Type B pancreatic cell (in vitro differentiated cells): Measurements from ENCODE around the gene DNM2. TPM values are rescaled to one million over a fixed set of nuclear protein-coding genes. Genes with fewer than 3 reads are reported as not detected.

Source experiments
- DNase-seq: peaks from one replicate; pipeline ENCODE4 v3.0.0; 2021; ENCODE audit warnings: mixed read lengths; ENCODE audit not compliant: unreplicated experiment; ENCODE audit errors: extremely low spot score
- H3K27ac Mint-ChIP-seq: 2 replicates; pipeline ENCODE4 v1.8.0; 2021; ENCODE audit warnings: mild to moderate bottlenecking, mixed read lengths
- H3K27me3 Mint-ChIP-seq: 2 replicates; pipeline ENCODE4 v1.8.0; 2021; ENCODE audit warnings: mixed read lengths
- H3K36me3 Mint-ChIP-seq: 2 replicates; pipeline ENCODE4 v1.8.0; 2021; ENCODE audit warnings: mixed read lengths
- H3K4me1 Mint-ChIP-seq: one replicate; pipeline ENCODE4 v1.8.0; 2021; ENCODE audit warnings: mixed read lengths; ENCODE audit not compliant: unreplicated experiment
- H3K4me3 Mint-ChIP-seq: 2 replicates; pipeline ENCODE4 v1.8.0; 2021; ENCODE audit warnings: mild to moderate bottlenecking, mixed read lengths
- H3K9me3 Mint-ChIP-seq: 2 replicates; pipeline ENCODE4 v1.8.0; 2021; ENCODE audit warnings: mixed read lengths
- total RNA-seq: library from RNA; stranded (reverse); gene quantifications from 2 replicates; pipeline ENCODE4 v1.2.1, GENCODE V29; 2021; ENCODE audit warnings: low replicate concordance
- TF ChIP-seq, protein P1 (sequence below): fragments of 200-600 bp; sonication (generic); conservative IDR thresholded peaks from 2 replicates; pipeline ENCODE4 v1.5.0; 2021; ENCODE audit warnings: antibody characterized with exemption, mild to moderate bottlenecking

Gene DNM2
- total RNA-seq, 1 donor from 2014 or later = 119 TPM

DNA sequence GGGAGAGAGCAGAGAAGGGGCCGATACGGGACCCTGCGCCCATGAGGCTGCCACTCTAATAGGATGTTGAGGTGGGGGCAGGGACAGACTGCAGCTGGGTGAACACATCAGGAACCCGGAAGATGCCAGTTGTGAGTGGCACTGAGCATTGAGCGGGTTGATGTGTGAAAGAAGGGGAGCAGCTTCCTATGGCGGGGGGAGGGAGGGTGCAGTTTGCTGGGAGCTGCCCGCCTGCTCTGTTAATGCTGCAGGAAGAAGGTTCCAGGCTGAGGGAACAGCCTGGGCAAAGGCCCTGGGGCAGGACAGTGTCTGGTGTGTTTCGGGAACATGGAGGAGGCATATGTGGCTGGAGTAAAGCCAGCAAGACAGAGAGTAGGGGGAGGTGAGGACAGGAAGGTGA, 29.8 kb downstream of the DNM2 start:
- DNase-seq = no peak
- Mint-ChIP-seq H3K4me1 (peaks cover 46% of the 10 kb centered on the region), H3K36me3 (no peaks in the 10 kb centered on the region), H3K4me3 (no peak overlapping the region), H3K27ac (peak overlapping the region; percentile 70), H3K9me3 (no peaks in the 10 kb centered on the region), H3K27me3 (no peaks in the 10 kb centered on the region)
- TF ChIP-seq, protein P1, sequence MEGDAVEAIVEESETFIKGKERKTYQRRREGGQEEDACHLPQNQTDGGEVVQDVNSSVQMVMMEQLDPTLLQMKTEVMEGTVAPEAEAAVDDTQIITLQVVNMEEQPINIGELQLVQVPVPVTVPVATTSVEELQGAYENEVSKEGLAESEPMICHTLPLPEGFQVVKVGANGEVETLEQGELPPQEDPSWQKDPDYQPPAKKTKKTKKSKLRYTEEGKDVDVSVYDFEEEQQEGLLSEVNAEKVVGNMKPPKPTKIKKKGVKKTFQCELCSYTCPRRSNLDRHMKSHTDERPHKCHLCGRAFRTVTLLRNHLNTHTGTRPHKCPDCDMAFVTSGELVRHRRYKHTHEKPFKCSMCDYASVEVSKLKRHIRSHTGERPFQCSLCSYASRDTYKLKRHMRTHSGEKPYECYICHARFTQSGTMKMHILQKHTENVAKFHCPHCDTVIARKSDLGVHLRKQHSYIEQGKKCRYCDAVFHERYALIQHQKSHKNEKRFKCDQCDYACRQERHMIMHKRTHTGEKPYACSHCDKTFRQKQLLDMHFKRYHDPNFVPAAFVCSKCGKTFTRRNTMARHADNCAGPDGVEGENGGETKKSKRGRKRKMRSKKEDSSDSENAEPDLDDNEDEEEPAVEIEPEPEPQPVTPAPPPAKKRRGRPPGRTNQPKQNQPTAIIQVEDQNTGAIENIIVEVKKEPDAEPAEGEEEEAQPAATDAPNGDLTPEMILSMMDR = no peak

DNA sequence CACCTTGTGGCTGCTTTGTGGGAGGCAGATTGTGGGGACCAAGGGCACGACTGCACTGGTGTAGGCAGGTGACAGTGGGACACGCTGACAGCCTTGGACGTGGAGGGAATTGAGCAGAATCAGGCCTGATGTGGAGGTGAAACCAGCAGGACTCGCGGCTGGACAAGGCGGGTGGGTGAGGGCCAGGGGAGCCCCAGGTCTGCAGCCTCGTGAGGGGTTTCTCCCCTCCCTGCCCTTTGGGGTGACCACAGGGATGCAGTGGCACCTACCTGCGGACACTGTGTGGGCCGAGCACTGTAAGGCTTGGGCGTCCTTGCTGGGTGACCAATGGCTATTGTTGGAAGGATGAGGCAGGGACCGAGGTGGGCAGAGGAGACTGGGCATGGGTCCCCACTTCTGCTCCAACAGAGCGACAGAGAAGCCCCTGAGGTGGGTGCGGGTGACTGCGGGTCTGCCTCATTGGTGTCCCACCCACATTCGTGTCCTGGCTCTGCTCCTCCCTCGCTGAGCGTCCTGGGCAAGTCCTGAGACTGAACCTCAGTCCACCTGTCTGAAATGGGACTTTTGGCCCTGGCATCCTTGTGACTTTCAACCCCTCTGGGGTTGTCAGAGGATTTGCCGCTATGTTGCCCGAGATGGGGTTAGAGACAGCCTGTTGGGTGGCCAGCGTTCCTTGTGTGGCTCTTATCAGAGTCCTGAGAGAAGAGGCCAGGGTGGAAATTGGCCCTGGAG, 30.5 kb downstream of the DNM2 start:
- TF ChIP-seq, protein P1 = no peak
- Mint-ChIP-seq H3K9me3 (no peaks in the 10 kb centered on the region), H3K27me3 (no peaks in the 10 kb centered on the region), H3K27ac (peak overlapping the region; percentile 70), H3K36me3 (no peaks in the 10 kb centered on the region), H3K4me3 (no peak overlapping the region), H3K4me1 (peaks cover 46% of the 10 kb centered on the region)
- no peak for DNase-seq

DNA sequence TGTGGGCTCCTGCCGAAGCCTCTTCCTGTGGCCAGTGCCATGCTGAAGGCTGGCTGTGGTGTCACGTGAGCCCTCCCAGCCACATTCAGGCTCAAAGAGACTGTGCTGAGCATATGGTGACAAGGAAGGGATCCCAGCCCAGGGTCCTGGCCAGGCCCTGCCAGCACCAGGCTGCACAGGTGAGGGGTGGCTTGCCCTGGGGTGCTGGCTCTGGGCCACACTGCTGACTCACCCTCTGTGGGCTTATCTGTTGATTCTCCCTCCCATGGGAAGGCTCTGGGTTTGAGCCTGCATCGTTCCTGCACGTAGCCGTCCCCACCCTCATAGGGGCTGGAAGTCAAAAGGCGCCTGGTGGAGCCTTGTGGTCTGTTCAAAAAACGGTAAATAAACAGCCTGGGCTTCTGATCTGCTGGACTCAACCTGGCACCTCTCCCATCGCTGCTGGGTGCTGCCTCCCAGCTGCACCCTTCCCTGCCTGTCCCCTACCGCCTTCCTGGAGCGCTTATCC, 31.1 kb downstream of the DNM2 start:
- no peak for DNase-seq
- no peaks in the 10 kb centered on the region for H3K9me3 Mint-ChIP-seq
- H3K4me1 Mint-ChIP-seq = peaks cover 44% of the 10 kb centered on the region
- no peak overlapping the region for H3K4me3 Mint-ChIP-seq
- TF ChIP-seq, protein P1 = no peak
- H3K36me3 Mint-ChIP-seq = no peaks in the 10 kb centered on the region
- no peaks in the 10 kb centered on the region for H3K27me3 Mint-ChIP-seq
- peak overlapping the region; percentile 76 for H3K27ac Mint-ChIP-seq

DNA sequence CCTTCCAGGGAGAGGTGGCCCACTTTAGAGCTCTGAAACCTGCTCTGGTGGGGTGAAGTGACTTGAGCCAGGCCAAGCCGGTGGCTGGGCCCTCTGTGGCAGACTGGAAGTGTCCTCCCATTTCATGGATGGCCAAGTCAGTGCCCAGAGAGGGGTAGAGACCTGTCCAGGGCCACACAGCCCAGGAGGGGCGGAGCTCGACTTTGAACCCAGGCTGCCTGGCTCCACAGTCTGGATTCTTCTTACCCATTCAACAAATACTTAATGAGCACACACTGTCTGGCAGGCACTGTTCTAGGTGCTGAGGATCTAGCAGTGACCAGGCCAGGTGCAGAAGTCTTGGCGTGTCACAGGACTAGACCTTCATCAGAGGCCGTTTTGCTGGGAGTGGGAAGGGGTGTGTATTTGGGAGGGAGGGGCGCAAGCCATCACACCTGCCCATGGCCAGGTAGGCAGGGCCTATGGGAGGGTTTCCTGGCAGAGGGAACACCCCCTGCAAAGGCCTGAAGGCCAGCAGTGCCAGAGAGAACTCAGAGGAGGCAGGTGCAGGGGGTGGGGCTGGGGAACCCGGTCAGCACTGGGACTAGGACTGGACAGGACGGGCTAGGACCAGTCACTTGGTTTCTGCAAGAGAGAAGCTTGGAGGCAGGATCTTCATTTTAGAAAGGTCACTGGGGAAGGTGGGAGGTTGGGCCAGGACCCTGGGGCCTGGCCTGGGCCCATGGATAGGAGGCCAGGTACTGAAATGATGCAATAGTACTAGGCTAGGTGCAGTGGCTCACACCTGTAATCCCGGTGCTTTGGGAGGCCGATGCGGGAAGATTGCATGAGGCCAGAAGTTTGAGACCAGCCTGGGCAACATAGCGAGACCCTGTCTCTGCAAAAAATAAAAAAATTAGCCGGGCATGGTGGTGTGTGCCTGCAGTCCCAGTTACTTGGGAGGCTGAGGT, 31.8 kb downstream of the DNM2 start:
- DNase-seq = no peak
- Mint-ChIP-seq H3K4me1 (peaks cover 37% of the 10 kb centered on the region), H3K27ac (peak overlapping the region; percentile 76), H3K27me3 (no peaks in the 10 kb centered on the region), H3K4me3 (no peak overlapping the region), H3K36me3 (no peaks in the 10 kb centered on the region), H3K9me3 (no peaks in the 10 kb centered on the region)
- TF ChIP-seq, protein P1 = no peak

DNA sequence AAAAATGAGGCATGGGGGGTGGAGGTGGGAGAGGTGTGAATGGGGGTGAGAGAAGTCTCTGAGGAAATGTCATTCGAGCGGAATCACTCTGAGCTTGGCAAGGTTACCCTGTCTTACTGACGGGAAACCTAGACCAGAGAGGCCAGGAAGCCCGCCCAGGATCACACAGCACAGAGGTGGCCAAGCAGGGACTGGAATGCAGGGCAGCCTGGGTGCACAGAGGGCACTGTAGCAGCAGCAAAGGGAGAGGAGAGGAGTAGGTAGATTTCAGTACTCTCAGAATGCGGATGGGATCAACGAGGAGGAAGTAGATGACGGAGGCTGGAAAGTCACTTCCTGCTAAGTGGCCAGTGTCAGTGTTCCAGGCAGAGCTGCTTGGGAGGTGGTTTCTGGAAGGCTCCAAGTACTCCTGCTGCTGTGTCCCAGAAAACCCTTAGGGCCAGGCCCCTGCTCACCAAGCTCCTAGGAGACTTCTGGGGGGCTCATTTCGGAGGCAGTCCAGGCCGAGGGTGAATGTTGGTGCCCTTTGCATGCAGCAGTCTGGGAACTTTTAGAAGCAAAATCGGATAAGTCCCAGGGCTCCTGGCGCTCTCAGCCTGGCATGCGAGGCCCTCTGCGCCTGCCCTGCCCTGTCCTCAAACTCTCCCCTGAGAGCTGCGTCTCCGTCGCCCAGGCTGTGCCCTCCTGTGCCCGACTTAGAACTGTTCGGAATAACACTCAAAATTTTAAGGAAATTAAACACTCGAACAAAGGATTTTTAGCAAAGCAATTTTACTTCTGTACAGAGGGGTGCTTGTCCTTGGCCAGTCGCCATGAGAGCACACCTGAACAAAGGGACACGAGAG, 33.5 kb downstream of the DNM2 start:
- no peak for DNase-seq
- H3K9me3 Mint-ChIP-seq = no peaks in the 10 kb centered on the region
- no peaks in the 10 kb centered on the region for H3K27me3 Mint-ChIP-seq
- peak overlapping the region; percentile 29 for H3K27ac Mint-ChIP-seq
- peaks cover 27% of the 10 kb centered on the region for H3K4me1 Mint-ChIP-seq
- TF ChIP-seq, protein P1 = no peak
- H3K36me3 Mint-ChIP-seq = no peaks in the 10 kb centered on the region
- no peak overlapping the region for H3K4me3 Mint-ChIP-seq
